Measurements from ENCODE around the gene RASA1.
A peak's percentile ranks its signal among the peaks of the same experiment; 100 is the strongest.
"Not testable (repeated sequence)": the region's sequence is repeated elsewhere in the genome, so short reads cannot be mapped to it uniquely, and the experiment has no call there.

RASA1 gene

GRCh38 chr5:87287266-87287665, 19.6 kb downstream of the RASA1 start:
- DNase-seq: not testable (repeated sequence)

GRCh38 chr5:87298692-87299362, 31.1 kb downstream of the RASA1 start:
- peak; percentile 49 for DNase-seq

GRCh38 chr5:87300176-87300575, 32.5 kb downstream of the RASA1 start:
- no peak for DNase-seq

DNA sequence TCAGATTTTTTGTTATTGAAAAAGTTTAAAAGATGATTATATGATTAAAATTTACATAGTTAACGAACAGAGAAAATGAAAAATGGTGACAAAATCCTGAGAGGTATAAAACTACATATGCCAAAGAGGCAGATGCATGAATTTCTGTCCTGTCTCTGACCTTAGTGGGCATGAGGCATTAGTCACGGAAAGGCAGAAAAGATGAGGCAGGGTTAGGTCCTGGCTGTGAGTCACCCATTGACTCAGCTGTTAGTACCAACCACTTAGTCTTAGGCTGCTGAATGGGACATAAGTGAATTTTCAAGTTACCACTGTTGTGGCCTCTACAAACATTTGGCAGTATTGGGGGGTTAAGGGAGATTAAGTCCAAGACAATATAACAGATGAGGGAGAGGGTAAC, 33.1 kb downstream of the RASA1 start:
- peak; percentile 84 for DNase-seq

DNA sequence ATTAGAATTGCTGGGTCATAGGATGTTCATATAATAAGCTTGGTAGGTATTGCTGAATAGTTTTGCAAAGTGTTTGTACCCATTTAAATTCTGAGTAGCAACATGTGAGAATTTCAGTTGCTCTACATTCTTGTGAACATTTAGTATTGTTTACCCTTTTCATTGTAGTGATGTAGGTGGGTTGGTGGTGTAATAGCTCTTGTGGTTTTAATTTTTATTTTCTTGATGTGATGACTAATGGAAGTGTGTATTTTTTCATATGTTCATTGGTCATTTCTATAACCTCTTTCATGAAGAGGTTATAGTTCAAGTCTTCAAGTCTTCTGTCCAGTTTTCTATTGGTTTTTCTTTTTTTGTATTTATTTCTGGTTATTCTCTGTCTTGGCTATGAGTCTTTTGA, 34.4 kb downstream of the RASA1 start:
- DNase-seq: peak; percentile 30

- no peak for DNase-seq
Observed at GRCh38 chr5:87303324-87303723, 35.6 kb downstream of the RASA1 start.

DNA sequence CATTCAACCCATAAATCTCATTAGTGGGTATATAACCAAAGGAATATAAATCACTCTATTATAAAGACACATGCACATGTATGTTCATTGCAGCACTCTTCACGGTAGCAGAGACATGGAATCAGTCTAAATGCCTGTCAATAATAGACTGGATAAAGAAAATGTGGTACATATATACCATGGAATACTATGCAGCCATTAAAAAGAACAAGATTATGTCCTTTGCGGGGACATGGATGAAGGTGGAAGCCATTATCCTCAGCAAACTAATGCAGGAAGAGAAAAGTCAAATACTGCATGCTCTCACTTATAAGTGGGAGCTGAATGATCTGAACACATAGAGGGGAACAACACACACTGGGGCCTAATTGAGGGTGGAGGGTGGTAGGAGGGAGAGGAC, 38.4 kb downstream of the RASA1 start:
- DNase-seq: not testable (repeated sequence)

- DNase-seq: no peak
Observed at GRCh38 chr5:87307796-87308423, 40.2 kb downstream of the RASA1 start.

DNA sequence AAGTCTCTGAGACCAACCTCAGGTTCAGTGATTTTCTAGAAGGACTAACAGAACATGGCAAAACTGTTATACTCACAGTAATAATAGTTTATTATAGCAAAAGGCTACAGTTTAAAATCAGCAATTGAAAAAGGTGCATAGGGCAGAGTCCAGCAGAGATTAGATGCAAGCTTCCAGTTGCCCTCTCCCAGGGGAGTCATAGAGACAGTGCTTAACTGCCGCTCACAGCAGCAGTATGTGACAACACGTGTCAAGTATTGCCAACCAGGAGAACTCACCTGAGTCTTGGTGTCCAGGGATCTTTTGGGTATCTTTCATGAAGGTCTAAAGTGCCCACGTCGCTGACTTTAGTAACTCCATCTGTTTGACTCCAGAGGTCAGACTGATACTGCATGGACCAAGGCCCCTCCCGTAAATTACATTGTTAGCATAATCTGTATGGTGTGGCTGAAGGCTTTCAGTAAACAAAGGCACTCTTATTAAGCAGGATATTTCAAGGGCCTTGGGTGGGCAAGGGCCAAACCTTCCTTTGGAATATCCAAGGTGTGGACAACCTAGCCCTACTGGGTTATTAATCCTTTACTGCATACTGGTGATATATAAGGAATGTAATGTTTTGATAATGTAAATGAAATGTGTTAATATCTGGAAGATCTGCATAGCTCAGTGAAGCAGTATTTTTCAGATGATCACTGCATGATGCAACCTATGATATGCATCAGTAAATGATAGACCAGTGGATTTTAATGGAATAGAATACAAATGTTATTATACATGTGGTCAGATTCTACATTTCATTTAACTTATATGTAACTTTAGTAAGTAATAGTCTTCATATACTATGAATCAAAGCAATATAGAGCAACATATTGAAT, 44.0 kb downstream of the RASA1 start:
- DNase-seq: no peak

GRCh38 chr5:87313216-87313615, 45.5 kb downstream of the RASA1 start:
- peak; percentile 61 for DNase-seq

GRCh38 chr5:87319469-87319868, 51.8 kb downstream of the RASA1 start:
- no peak for DNase-seq

DNA sequence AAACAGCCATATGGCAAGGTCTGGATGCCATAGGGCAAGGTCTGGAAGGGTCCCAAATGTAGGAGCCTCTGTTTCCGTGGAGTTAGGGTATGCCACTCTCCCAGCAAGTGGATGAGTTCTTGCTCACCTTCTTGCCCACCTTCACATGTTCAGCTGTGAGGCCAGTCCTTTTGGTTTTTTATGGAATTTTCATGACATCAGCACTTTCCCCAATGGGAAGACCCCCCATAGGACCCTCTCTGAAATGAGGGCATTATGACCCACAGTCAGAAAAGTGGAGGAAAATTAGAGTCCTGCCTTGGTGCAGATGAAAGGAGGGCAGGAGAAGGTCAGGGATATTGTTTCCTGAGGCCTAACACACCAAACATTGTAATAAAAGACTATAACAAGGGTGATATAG, 53.9 kb downstream of the RASA1 start:
- no peak for DNase-seq

DNA sequence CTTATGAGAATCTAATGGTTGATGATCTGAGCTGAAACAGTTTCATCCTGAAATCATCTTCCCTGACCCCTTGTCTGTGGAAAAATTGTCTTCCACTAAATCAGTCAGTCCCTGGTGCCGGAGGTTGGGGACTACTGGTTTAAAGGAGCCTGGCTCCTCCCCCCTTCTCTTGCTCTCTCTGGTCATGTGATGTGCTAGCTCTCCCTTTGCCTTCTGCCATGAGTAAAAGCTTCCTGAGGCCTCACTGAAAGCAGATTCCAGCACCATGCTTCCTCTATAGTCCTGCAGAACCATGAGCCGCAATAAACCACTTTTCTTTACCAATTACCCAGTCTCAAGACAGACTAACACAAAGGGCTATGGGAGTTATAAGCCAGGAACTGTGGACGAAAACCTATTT, 54.7 kb downstream of the RASA1 start:
- DNase-seq: no peak

DNA sequence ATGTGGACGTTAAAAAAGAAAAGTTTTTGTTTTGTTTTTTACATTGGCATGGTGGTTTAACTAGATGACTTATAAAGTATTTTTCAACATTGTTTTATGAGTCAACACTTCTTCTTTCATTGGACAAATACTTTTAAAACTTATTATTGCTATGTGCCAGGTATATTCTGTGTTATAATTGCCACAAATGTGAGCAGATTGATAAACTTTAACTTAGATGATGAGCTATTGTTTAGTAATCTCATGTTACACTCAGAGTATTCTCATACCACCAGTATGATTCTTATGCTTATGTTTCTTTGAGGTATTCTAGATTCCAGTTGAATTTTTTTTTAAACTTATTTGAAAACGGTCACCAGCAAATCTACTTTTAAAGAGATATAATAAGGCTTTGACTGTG, 60.3 kb downstream of the RASA1 start:
- DNase-seq: no peak

- no peak for DNase-seq
Observed at GRCh38 chr5:87329114-87329513, 61.4 kb downstream of the RASA1 start.

DNA sequence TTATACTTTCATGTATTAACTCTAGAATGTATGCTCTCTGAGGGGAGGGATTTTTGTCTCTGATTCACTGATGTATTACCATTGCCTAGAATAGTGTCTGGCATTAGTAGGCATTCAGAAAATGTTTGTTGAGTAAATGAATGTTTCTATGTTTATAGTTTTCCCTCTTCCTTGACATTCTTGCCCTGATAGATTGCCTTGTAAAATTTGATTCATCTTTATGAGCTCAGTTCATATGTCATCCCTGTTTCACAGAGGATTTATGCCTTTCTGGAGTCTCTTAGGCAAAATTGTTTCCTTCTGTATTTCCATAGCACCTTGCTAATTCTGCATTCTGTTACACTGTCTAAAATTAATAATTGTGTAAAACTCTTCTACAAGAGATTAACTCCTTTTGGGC, 72.3 kb downstream of the RASA1 start:
- no peak for DNase-seq

GRCh38 chr5:87340716-87341115, 73.0 kb downstream of the RASA1 start:
- peak; percentile 19 for DNase-seq

- DNase-seq: no peak
Observed at GRCh38 chr5:87347272-87347671, 79.6 kb downstream of the RASA1 start.

DNA sequence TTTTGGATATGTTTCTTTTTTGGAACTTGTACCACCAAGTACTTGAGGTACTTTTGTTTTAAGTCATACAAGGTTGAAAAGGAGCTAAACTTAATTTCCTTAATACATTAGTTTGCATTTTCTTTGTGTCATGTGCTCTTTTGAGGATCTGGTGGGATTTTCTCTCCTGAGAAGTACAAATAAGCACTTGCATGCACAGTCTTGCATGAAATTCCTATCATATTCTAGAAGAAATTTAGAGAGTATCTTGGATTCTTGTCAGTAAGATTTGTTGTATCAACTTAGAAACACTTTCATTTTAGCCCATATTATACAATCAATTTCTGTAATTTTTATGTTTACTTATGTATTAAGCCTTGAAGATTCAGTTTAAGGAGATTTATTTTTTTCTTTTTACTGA, 80.2 kb downstream of the RASA1 start:
- DNase-seq: no peak

DNA sequence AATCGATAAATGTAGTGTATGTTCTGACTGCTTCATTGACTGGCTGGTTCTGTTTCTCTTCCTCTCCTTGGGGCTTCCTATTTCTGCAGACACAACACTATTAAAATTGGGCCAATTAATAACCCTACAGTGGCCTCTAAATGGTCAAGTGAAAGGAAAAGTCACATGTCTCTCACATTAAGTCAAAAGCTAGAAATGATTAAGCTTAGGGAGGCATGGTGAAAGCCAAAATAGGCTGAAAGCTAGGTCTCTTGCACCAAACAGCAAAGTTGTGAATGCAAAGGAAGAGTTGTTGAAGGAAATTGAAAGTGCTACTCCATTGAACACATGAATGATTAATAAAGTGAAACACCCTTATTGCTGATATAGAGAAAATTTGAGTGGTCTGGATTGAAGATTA, 86.8 kb downstream of the RASA1 start:
- no peak for DNase-seq

- no peak for DNase-seq
Observed at GRCh38 chr5:87359106-87359505, 91.4 kb downstream of the RASA1 start.

- DNase-seq: no peak
Observed at GRCh38 chr5:87360132-87360531, 92.4 kb downstream of the RASA1 start.

DNA sequence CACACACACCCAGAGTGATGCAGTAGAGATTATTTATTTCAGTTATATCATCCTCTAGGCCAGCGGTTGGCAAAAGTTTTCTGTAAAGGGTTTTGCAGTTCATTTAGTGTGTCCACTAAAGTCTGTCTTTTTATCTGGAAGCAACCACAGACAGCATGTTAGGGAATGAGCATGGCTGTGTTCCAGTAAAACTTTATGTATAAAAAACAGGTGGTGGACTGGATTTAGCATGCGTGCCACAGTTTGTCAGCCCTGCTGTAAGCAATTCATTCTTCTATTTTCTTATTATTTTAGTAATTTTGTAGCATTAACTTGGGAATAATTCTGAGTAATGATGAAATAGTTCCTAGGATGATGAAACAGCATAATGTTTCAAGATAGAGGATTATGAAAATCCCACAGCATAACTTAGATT, 93.4 kb downstream of the RASA1 start:
- no peak for DNase-seq

Measured in suppressor macrophage treated with lipopolysaccharide for 4 hours (primary cell).